ENCODE measurements around the gene PELI1. TPM values are rescaled to one million over a fixed set of nuclear protein-coding genes. Genes with fewer than 3 reads are reported as not detected.
A peak's percentile ranks its signal among the peaks of the same experiment; 100 is the strongest.

Gene PELI1
- total RNA-seq, 1 experiment from 2014 or later, result 61.0 TPM

GRCh38 chr2:64137996-64138395 lies 6.2 kb downstream of the PELI1 start:
- H3K4me2 ChIP-seq (ENCODE audit: insufficient read depth, insufficient read length, low read length), result no peak overlapping the region
- no peak overlapping the region for H2BK15ac ChIP-seq (ENCODE audit: low read depth, low read length)
- H3K4me1 ChIP-seq (ENCODE audit: insufficient read depth, low read length), result peaks cover 3% of the 10 kb centered on the region; the same call in 1 of the 2 replicates
- H2BK5ac ChIP-seq (ENCODE audit: insufficient read length, low read length), result no peak overlapping the region
- WGBS (ENCODE audit: extremely low coverage, insufficient read length, low lambda C conversion rate), result no CpG with 5 or more reads among the region's 3 CpGs
- no peaks in the 10 kb centered on the region for H3K23me2 ChIP-seq (ENCODE audit: insufficient read length, low read depth, low read length, poor library complexity, severe bottlenecking)
- Mint-ChIP-seq H3K27ac (peak overlapping the region; percentile 6 to 48 (median 13); a peak in 3 of 7 replicates), H3K4me3 (no peak overlapping the region; a peak in 1 of 5 replicates), H3K27me3 (ENCODE audit: low read depth) (no peaks in the 10 kb centered on the region), H3K36me3 (ENCODE audit: insufficient read depth in 1 of 3, low read depth in 3 of 3) (peaks cover 9 to 19% (median 10%) of the 10 kb centered on the region in 3 experiments), H3K4me1 (peaks cover 67 to 69% of the 10 kb centered on the region in 2 experiments), H3K9me3 (no peaks in the 10 kb centered on the region; a peak in 1 of 5 replicates)
- no peak overlapping the region for H3K14ac ChIP-seq (ENCODE audit: insufficient read depth, low read length)
- H3K23ac ChIP-seq (ENCODE audit: insufficient read length, low read depth, low read length), result no peak overlapping the region
- H3K27me3 ChIP-seq (ENCODE audit: insufficient read depth, low read length), result no peaks in the 10 kb centered on the region
- H2BK20ac ChIP-seq (ENCODE audit: low read depth, low read length, poor library complexity, severe bottlenecking), result no peak overlapping the region
- H3K79me1 ChIP-seq (ENCODE audit: insufficient read depth, low read depth, low read length, poor library complexity, severe bottlenecking), result peaks cover 11% of the 10 kb centered on the region
- H3T11ph ChIP-seq (ENCODE audit: low read length), result no peak overlapping the region
- H2AK5ac ChIP-seq (ENCODE audit: insufficient read length, low read length), result no peak overlapping the region
- no peak overlapping the region for H2BK120ac ChIP-seq (ENCODE audit: low read depth, low read length, poor library complexity, severe bottlenecking)
- H3K56ac ChIP-seq (ENCODE audit: insufficient read length, low read depth, low read length), result no peak overlapping the region
- no peak overlapping the region for H2BK12ac ChIP-seq (ENCODE audit: insufficient read length, low read depth, low read length)
- no peak overlapping the region for H3K18ac ChIP-seq (ENCODE audit: insufficient read length, low read depth, low read length)
- no peaks in the 10 kb centered on the region for H4K20me1 ChIP-seq (ENCODE audit: control insufficient read depth, insufficient read depth, insufficient read length)
- no peak overlapping the region for H4K8ac ChIP-seq (replicated peaks; ENCODE audit: insufficient read length, low read depth, low read length)
- no peaks in the 10 kb centered on the region for H3K9me3 ChIP-seq (ENCODE audit: control insufficient read depth, low read depth, low read length)
- no peak overlapping the region for H4K91ac ChIP-seq (ENCODE audit: insufficient read length, low read depth, low read length)
- H2AFZ ChIP-seq (ENCODE audit: low read length), result no peak overlapping the region
- no peak overlapping the region for H3K27ac ChIP-seq (ENCODE audit: insufficient read length, low read depth, low read length)
- H3K9ac ChIP-seq (ENCODE audit: extremely low read depth, insufficient read length, low read length), result no peak overlapping the region
- no peak overlapping the region for H4K5ac ChIP-seq (ENCODE audit: insufficient read length, low read depth, low read length)
- TF ChIP-seq CTCF (conservative IDR thresholded peaks at IDR 0.05), result no peak
- no peak for DNase-seq
- H3K4ac ChIP-seq (ENCODE audit: low read depth, low read length), result no peak overlapping the region
- H3K79me2 ChIP-seq (ENCODE audit: insufficient read depth, low read length), result peaks cover 27% of the 10 kb centered on the region; the same call in 1 of the 2 replicates

Measured in H9 (cell line).